Stimulated activated CD8-positive, alpha-beta memory T cell treated with anti-CD3 and anti-CD28 coated beads, Interleukin-7, amount 100 ng/mL, for 24 hours (primary cell): Measurements from ENCODE around the gene CNOT4.

Source experiments
- DNase-seq: peaks from one replicate; pipeline ENCODE4 v3.0.0-alpha.2; 2020; ENCODE audit warnings: low read depth

CNOT4 gene

DNA sequence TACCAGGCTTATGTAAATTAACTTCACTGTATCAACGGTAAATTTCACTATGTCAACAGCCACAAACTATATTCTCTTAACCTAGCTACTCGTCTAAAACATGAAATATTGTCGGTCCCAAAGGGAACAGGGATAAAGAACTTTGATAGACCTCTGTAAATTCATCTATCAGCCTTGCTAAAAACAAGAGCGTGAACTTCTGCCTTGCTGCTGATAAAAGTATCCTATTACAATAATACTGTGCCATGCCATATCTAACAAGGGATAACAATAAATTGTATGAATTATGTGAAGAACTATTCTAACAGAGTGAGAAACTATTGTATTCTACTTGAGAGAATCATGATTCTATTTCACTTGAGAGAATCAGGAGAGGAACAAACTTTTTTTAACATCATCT lies 117.2 kb downstream of the CNOT4 start:
- DNase-seq: no peak

- DNase-seq: no peak
These were observed 118.4 kb downstream of the CNOT4 start for GRCh38 chr7:135391514-135391913.

GRCh38 chr7:135390829-135391228 lies 119.1 kb downstream of the CNOT4 start:
- DNase-seq: no peak

DNA sequence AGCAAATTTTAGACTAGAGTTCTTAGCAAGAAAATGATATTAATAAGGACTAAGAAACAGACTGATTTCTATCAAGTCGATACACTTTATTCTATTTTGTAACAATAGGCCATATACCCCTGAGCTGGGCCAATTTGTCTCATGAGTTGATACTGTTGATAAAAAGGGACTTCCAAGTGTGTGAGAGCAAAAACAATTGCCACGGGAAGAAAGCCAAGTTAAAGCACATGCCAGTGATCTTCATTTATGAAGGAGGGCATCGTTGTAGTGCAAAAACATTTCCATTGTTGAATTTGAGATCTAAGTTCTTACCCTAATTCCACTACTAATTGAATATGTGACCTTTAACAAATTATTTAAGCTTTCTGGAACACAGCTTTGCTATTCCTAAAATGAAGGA lies 119.9 kb downstream of the CNOT4 start:
- no peak for DNase-seq

DNA sequence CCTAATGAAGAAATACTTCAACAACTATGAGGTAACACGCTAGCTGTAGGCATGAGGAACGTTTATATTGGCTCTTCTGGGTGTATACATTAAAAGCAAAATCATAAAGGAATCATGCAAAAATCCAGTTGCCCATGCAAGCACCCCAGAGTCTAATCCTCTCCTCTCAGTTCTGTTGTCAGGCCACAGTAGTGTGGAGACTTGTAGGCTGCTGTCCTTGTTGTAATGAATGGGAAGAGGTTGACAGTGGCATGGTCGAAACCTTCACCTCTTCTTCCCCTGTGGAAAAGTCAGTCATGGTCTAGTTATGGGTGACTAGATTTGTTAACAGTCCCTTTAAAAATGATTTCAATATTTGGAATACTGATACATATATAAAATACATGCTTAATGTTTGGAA lies 121.3 kb downstream of the CNOT4 start:
- no peak for DNase-seq

DNA sequence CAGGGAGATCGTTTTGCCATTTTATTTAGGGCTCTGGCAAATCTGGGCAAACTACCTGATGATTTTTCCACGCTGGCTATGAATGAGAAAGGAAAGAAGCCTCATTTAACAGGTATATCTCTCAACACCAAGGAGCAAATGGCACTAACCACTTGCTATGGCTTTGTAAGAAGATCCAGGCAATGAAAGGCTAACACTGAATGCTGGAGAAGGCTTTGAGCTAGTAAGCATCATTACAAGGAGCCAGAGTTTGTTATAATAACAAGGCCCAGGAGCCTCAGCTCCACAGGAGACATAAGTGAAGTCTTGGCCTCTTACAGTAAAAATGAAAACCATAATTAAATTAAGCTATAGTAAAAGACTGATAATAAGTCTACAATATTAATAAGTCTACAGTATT lies 123.1 kb downstream of the CNOT4 start:
- no peak for DNase-seq

DNA sequence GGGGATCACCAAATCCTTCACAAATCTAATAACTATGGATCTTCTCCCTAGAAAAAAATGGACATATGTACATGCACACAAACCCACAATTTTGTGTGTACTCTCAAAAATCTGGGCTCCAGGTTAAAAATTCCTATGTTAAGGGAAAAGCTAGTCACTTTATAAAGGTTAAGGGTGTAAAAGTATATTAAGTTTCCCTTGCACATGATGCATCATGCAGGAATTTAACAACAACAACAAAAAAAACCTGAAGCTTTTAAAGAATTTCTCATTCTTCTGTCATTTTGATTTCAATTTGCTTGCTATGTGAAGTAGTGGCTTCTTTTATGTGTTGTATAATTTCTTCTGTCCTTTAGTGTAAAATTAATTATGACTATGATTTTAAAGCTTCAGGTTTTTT lies 123.7 kb downstream of the CNOT4 start:
- no peak for DNase-seq

- no peak for DNase-seq
These were observed 124.7 kb downstream of the CNOT4 start for GRCh38 chr7:135385209-135385608.

DNA sequence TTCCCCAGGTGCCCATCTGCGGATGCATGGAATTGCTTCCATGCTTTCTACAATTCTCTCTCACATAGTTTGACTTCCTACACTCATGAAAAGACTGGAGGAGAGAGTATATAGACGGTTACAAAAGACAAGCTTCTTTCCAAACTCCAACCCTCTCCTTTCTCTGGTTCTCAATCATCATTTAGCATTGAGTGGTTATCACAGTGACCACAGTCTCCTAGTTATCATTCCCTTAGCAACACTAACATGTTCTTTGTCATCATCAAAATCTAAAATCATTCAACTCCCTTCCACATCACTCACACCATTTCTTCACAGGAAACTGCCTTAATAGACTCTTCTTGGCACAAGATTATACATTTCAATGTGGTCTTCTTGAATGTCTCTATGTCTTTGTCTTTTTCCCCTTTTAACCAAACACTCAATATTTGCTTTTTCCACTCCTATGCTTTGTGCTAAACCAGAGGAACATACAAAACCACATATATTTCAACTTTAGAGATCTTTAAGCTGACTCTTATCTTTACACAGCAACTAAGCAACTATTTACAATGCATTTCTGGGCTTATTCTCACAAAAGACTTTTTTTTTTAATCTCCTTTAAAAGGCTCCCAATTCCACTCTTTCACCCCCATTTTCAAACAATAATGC lies 126.3 kb downstream of the CNOT4 start:
- no peak for DNase-seq

GRCh38 chr7:135382173-135382572 lies 127.7 kb downstream of the CNOT4 start:
- no peak for DNase-seq

DNA sequence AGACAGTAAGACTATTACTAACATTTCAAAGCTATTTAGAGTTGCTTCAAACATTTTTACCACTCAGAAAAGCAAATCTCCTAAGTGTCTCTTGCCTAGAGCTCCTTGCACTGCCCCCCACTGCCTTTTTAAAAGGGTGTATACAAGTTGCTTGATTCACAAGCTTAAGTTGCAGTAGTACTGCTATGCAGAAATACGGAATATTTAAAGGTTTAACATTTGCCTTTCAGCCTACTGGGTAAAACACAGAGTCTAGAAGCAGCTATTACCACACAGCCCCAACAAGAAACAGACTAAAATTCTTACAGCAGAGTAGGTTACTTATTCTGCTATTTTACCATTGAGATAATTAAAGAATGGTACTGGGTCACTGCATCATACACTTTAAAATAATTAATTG lies 128.5 kb downstream of the CNOT4 start:
- no peak for DNase-seq

DNA sequence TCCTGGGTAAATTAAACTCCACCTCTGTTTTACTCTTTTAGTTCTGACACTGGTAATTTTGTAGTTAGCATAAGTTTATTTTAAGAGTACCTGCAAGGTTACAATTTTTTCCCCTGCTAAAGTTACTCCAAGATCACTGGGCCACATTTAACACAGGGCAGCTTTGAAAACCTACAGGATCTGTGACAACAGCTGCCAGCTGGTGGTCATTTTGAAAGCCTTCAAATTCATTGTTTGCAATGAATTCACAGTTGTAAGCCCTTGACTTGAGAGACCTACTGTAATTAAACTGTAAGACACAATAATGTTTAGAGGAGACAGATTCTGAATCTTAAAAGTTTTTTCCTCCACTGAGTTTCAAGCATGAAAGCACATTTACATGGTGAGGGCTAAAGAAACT lies 129.6 kb downstream of the CNOT4 start:
- no peak for DNase-seq

GRCh38 chr7:135377171-135377570 lies 132.7 kb downstream of the CNOT4 start:
- DNase-seq: no peak

- no peak for DNase-seq
These were observed 133.8 kb downstream of the CNOT4 start for GRCh38 chr7:135375908-135376699.

DNA sequence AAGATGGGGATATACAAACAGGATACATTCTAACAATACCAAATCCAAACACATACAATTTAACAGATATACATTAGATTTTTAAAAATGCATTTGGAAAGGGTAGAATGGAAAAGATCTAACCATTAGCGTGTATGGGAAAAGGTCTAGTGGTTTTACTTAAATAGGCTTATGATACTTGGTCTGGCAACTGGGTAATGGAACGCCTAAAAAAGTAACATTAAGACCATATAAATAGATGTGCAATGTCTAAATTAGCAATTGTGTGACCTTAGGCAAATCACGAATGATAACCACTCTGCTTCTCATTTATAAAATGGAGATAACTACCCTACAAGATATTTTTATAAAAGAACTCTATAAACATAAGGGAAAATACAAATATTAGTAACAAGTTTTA lies 135.2 kb downstream of the CNOT4 start:
- no peak for DNase-seq

DNA sequence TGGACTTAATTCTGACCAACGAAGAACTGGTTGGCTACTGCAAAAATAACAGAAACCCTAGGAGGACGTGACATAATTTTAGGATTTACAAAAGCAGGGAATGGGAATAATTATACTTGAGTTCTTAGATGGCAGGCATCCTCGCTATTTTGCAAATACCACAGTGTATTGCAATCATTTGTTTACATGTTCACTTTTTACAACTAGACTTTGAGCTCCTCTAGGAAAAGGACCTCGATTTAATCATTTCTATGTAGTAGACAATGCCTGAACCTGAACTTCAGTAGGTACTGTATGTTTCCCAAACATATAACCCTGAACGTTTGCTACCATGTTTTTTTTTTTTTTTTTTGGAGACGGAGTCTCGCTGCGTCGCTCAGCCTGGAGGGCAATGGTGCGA lies 137.7 kb downstream of the CNOT4 start:
- DNase-seq: no peak

DNA sequence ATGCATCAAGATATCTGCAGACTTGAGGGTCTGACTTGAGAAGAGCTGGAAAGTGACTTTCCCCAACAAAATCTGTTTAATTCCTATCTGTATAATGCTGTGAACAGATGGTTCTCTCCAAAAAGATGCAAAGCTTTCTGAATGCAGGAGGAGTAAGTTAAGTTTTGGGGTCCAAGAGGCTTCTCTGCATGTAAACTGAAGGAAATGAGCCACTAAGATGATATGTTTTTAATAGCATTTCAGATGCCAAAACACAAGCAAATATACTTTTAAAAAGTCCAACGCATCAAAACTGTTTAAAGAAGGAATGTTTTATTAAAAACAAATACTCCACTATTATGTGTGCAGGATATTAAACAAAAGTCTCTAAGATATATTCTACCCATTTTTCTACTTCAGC lies 139.2 kb downstream of the CNOT4 start:
- no peak for DNase-seq

DNA sequence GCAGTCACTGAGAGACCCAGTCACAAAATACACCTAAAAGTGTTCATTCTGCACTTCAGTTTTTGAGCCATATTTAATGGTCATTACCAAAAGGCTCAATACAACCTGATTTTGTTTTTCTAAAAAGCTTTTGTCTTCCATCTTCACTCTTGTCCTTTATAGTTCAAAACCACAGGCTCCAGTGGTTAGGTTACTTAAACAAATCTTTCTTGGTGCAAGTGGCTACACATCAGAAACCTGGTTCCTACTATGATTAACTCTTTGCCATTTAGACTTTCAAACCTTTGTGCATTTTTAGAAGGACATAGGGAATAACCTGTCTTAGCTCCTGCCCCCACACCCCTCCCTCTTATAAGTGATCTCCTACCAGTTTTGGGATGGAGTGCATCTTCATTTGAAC lies 140.5 kb downstream of the CNOT4 start:
- no peak for DNase-seq

DNA sequence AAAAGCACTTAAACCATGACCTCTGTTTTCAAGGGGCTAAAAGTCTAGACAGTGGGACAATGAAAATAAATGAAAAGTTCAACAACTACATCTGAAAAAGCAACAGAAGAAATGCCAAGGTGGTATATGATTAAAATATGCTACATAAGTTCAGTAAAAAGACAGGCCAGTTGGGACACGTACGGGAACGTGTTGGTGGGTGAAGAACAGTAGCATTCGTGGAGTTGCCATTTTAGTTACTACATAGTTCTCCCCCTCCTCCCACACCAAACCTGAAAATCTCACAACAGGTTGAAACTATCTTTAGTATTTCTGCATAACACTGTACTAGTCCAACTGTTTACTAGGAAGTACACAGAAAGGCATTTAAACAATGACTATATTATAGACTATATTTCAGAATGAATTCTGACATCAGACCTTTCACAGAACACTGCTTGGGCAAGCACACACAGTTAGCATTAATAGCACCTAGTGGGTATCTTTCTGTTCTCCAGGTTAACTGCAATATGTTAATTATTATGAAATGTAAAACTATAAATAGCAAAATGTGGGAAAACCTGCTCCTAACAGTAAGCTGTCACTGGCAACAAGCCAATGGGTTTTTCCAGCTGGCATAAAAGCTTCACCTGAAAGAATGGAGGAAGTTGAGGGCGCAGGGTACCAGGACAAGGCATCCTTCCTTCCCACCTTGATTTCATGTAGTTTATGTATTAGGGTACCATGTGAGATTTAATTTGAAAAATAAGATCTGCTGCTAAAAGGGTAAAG lies 141.3 kb downstream of the CNOT4 start:
- DNase-seq: no peak

- DNase-seq: no peak
These were observed 142.9 kb downstream of the CNOT4 start for GRCh38 chr7:135366843-135367508.

DNA sequence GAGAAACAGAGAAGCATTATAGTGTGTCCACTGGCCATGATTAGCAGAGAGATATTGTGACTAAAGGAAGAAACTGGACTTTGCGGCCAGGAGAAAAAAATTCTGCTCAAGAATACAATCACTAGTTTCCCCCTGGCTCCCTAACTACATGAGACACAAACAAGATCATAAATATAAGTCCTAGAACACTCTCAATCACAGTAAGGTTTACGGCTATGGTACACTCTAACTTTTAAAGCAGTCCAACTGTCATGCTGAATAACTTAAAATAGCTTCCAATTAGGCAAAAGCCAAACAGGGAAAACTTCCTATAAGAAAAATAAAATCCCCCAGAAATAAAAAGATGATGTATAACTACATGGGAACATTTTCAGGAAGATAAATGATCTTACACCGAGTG lies 144.2 kb downstream of the CNOT4 start:
- no peak for DNase-seq

- no peak for DNase-seq
These were observed 145.7 kb downstream of the CNOT4 start for GRCh38 chr7:135364206-135364605.

GRCh38 chr7:135362871-135363270 lies 147.0 kb downstream of the CNOT4 start:
- no peak for DNase-seq
